Fibroblast of skin of left quadriceps (primary cell): ENCODE measurements around the gene VWA2.

Experiments used
- DNase-seq, 2 experiments: peaks; one replicate each; pipeline ENCODE4 v3.0.0-alpha.2; 2013; ENCODE audit warnings: low read depth in 2 of 2

The VWA2 gene

DNA sequence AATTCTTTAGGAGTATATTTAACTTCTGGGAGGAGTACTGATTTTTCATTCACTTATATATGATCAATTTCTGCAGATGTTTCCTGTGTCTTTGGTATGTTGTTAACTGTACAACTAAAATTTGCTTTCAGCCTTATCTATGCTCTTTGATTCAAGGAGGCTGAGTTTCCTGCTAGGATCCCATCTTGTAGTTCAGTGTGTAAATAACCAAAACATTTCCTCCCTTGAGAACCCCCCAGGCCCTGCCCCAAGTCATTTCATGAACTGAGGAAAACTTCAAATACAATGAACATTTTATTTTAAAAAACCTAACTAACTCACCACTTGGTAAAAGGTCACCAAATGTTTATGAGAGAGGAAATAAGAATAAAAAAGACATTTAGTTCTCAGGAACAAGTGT, 55.5 kb downstream of the VWA2 start:
- no peak for DNase-seq

GRCh38 chr10:114295393-114295792, 56.3 kb downstream of the VWA2 start:
- DNase-seq, result no peak

DNA sequence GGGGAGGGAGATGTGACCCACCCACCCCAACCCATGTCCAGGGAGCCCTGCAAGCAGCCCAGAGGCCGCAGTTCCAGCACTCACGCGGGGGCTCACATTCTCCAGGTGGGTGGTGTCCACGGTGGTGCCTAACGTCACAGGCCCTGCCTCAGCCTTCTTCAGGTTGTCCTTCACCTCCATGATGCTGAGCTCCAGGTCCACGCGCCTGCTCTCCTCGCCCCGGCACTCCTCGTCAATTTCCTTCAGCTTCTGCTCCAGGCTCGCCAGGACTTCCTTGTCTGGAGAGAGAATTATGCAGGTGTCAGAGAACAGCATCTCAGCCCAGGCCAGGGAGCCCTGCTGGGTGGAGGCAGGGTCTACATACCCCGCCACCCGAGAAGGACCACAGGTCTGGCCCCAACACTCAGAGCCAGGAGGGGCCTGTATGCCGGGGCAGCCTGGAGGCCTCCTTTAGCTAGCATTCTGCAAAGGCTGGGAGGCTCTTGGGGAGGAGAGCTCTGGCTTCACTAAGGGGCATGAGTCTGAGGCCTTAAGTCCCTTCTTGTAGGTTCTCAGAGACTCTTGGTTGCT, 58.2 kb downstream of the VWA2 start:
- no peak for DNase-seq

DNA sequence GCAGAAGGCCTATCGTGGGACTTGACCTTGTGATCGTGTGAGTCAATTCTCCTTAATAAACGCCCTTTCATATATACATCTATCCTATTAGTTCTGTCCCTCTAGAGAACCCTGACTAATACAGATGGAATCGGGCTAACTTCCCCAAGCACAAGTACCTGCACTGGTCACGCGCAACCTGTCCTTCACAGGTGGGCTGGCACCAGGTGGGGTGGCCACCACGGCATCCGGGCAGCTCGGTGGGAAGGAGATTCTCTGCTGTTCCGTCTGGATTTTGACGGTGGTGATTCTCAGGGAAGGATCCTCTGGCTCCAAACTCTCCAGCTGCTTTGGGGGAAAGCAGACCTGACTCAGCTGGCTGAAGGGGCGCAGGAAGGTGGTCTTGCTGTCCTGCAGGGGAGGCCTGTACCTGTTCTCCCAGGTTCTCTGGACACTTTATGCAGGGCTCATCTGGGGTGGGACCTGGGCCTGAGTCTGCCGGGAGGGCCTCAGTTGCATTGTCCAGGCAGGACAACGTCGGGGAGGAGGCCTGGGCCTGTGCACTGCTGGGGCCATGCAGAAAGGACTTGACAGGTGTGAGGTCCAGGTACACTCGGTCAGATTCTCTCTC, 61.1 kb downstream of the VWA2 start:
- no peak for DNase-seq

DNA sequence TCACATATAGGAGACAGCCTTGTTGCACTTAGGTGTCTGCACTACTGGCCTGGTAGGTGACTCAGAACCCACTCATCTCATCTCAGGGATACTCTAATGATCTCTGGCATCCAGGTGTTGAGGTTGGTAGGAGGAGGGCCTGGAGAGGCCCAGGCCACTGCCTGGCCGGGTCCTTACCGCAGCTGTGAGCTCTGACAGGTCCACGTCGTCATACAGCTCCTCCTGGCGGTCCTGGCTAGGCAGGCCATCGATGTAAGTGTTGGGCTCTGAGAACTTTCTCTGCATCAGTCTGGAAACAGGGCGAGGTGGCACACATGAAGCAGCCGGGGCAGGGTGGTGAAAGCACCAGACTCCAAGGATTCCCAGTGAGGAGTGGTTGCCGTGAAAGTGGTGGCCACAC, 62.1 kb downstream of the VWA2 start:
- no peak for DNase-seq

- DNase-seq, result no peak
These were observed 63.1 kb downstream of the VWA2 start for GRCh38 chr10:114301951-114302710.

DNA sequence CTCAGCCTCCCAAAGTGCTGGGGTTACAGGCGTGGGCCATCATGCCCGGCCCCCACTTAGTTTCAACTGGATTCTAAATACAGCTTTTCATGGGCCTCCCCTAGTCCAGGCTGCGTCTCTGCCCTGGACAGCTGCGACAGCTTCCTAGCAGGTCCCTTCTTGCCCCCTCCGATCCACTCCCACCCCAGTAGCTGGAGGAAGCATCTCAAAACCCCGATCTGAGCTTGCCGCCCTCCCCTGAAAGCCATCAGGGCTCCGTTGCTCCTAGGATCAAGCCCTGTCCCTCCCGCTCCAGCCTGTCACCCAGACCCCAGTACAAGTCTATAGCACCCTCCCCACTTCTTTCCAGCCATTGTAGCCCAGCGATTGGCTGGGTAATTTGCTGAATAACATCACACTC, 64.5 kb downstream of the VWA2 start:
- no peak for DNase-seq

DNA sequence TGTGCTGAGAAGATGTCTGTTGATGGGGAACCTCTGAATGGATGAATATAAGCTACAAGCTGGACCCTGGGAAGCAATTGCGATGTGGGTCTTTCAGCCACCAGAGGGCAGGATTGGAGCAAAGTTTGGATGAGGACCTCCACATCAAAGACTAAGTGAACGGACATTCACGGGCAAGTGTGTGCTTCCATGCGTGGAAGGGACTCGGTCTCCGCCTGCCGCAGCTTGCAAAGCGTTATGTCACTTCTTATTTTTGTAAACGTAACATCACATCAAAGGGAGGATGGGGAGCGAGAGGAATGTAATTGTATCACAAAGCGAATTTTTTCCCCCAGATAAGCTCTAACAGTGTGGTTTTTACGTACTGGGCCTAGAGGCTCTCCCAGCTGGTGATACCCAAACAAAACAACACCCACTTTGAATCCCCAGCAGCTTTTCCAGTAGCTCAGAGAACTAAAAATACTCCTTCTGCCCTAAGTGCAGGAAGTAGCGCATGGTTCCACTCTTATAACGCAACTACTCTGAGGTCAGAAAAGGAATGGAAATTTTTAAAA, 65.0 kb downstream of the VWA2 start:
- DNase-seq, result peak; percentile 46 to 50

GRCh38 chr10:114304571-114305421, 65.7 kb downstream of the VWA2 start:
- no peak for DNase-seq

DNA sequence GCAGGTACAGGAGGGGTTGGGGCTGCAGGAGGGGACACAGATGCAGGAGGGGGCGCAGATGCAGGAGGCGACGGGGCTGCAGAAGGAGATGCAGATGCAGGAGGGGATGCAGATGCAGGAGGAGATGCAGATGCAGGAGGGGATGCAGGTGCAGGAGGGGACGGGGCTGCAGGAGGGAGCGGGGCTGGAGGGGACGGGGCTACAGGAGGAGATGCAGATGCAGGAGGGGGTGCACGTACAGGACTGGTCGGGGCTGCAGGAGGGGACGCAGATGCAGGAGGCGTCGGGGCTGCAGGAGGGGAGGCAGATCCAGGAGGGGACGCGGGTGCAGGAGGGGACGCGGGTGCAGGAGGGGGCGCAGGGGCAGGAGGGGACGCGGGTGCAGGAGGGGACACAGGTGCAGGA, 66.5 kb downstream of the VWA2 start:
- DNase-seq, result no peak

GRCh38 chr10:114306116-114306973, 67.3 kb downstream of the VWA2 start:
- DNase-seq, result peak; percentile 63

DNA sequence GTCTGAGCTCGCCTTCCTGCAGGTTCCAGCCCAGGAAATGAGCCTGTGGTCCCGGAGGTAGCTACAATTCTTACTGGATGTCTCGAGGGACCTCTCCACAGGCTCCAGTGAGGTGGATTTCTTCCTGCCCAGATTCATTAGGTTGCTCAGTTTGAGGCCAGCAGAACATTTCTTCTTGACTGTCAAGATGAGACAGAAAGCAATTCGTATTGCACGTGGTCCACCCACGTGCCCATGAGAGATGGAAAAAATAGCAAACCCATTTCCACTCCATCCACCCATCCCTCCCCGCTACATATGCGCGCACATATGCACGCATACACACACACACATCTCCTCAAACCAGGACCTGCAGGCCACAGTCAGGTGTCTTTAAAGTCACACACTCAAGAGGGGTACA, 68.7 kb downstream of the VWA2 start:
- DNase-seq, result no peak

- DNase-seq, result no peak
These were observed 69.7 kb downstream of the VWA2 start for GRCh38 chr10:114308531-114309363.

- no peak for DNase-seq
These were observed 70.3 kb downstream of the VWA2 start for GRCh38 chr10:114309364-114309651.

DNA sequence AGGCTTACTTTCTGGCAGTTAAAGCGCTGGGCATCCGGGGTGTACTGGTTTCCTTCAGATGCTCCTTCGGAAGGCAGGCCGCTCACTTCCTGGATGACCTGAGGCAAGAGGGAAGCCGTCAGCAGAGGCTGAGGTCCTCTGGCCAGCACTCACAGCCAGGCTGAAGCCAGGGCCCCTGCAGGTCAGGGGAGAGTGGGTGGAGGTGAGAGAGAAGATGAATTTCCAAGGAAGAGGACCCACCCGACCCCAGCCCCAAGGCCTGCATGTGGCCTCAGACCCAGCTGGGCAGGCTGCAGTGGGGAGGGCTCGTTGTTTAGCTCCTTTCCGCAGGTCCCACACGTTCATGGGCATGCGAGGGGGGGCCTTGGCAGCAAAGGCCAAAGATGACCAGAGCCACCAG, 71.3 kb downstream of the VWA2 start:
- no peak for DNase-seq

DNA sequence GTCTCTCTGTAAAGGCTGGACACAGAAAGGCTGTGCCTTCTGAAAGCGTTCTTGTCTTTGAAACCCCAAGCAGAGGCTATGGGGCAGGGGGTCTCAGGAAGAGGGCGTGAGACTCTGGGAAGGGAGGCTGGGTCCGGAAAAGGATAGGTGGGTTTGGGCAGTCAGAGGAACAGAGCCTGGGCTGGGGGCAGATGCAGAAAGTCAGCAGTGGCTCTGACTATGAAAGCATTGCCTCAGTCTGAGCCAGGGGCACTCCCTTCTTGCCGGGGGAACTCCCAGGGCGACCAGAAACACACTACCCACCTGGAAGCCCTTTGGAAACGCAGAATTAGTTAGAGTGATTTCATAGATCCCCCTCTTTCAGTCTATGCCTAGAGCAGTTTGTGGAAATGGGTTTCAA, 72.0 kb downstream of the VWA2 start:
- no peak for DNase-seq

GRCh38 chr10:114311496-114312209, 72.6 kb downstream of the VWA2 start:
- DNase-seq, result no peak

- DNase-seq, result no peak
These were observed 74.1 kb downstream of the VWA2 start for GRCh38 chr10:114313139-114313538.

GRCh38 chr10:114313866-114314265, 74.8 kb downstream of the VWA2 start:
- no peak for DNase-seq
